ENCODE measurements around the gene DRG2.

The DRG2 gene

DNA sequence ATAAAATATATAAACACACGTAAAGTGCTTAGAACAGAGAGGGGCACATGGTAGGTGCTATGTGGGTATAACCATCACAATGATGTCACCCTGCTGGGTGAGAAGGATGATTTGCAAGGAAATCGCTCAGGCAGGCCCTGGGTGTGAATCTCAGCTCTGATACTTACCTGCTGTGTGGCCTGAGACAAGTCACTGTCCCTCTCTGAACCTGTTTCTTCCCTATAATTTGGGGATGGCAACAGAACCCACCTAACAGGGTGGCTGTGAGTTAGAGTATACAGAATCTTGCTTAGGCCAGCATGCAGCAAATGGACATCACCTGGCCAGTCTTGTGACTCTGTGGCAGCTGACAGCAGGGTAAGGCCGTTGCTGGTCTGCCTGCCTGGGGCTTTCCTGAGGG is 59.2 kb downstream of the DRG2 start:
- Histone ChIP-seq H3K4me1 (ENCODE audit: control insufficient read depth in 1 of 2, insufficient read depth in 1 of 2, low read depth in 1 of 2, low read length in 1 of 2) (no peaks in the 10 kb centered on the region), H3K36me3 (no peaks in the 10 kb centered on the region), H3K27me3 (no peaks in the 10 kb centered on the region), H3K27ac (no peak overlapping the region), H3K4me3 (ENCODE audit: low read depth in 1 of 2, low read length in 1 of 2) (no peak overlapping the region), H3K9me3 (no peaks in the 10 kb centered on the region)
- TF ChIP-seq, protein P1, sequence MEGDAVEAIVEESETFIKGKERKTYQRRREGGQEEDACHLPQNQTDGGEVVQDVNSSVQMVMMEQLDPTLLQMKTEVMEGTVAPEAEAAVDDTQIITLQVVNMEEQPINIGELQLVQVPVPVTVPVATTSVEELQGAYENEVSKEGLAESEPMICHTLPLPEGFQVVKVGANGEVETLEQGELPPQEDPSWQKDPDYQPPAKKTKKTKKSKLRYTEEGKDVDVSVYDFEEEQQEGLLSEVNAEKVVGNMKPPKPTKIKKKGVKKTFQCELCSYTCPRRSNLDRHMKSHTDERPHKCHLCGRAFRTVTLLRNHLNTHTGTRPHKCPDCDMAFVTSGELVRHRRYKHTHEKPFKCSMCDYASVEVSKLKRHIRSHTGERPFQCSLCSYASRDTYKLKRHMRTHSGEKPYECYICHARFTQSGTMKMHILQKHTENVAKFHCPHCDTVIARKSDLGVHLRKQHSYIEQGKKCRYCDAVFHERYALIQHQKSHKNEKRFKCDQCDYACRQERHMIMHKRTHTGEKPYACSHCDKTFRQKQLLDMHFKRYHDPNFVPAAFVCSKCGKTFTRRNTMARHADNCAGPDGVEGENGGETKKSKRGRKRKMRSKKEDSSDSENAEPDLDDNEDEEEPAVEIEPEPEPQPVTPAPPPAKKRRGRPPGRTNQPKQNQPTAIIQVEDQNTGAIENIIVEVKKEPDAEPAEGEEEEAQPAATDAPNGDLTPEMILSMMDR (IDR thresholded peaks at IDR 0.05), result no peak

DNA sequence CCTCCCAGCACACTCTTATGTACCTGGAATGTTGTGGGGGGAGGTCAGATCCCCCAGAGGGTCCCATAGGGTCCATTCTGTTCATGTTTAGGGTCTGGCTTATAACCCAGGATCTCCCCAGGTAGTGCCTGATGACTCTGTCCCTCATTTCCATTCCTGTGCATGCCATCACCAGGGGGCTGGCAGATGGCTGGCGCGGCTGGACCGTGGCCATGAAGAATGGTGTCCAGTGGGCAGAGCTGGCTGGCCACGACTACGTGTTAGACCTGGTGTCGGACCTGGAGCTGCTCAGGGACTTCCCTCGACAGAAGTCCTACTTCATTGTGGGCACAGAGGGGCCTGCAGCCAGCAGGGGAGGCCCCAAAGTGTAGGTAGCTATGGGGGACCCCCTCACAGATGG is 60.8 kb downstream of the DRG2 start:
- Histone ChIP-seq H3K27me3 (no peaks in the 10 kb centered on the region), H3K4me3 (ENCODE audit: low read depth in 1 of 2, low read length in 1 of 2) (no peak overlapping the region), H3K4me1 (ENCODE audit: control insufficient read depth in 1 of 2, insufficient read depth in 1 of 2, low read depth in 1 of 2, low read length in 1 of 2) (peaks cover 5 to 6% of the 10 kb centered on the region in 2 experiments), H3K27ac (no peak overlapping the region), H3K36me3 (no peaks in the 10 kb centered on the region), H3K9me3 (no peaks in the 10 kb centered on the region)
- TF ChIP-seq, protein P1 (IDR thresholded peaks at IDR 0.05), result no peak

DNA sequence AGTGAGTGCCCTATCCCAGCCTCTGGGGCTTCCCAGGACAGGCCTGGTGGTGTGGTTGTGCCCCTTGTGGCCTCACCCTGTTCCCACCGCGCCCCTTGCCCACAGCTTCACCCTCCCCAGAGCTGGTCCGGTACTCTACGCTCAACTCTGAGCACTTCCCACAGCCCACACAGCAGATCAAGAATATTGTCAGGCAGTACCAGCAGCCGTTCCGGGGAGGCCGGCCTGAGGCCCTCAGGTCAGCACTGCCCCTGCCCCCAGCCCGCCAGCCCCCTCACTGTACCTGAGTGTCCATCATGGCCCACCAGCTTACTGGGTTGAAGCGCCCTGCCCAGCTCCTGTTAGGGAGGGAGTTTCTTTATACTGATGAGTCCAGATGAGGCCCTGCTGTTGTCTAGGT is 63.5 kb downstream of the DRG2 start:
- no peak overlapping the region for H3K27ac ChIP-seq
- H3K9me3 ChIP-seq, result no peaks in the 10 kb centered on the region
- H3K4me1 ChIP-seq (ENCODE audit: control insufficient read depth in 1 of 2, insufficient read depth in 1 of 2, low read depth in 1 of 2, low read length in 1 of 2), result peaks cover 5 to 12% of the 10 kb centered on the region in 2 experiments
- H3K36me3 ChIP-seq, result no peaks in the 10 kb centered on the region
- H3K27me3 ChIP-seq, result no peaks in the 10 kb centered on the region
- TF ChIP-seq, protein P1 (IDR thresholded peaks at IDR 0.05), result no peak
- H3K4me3 ChIP-seq (ENCODE audit: low read depth in 1 of 2, low read length in 1 of 2), result no peak overlapping the region

DNA sequence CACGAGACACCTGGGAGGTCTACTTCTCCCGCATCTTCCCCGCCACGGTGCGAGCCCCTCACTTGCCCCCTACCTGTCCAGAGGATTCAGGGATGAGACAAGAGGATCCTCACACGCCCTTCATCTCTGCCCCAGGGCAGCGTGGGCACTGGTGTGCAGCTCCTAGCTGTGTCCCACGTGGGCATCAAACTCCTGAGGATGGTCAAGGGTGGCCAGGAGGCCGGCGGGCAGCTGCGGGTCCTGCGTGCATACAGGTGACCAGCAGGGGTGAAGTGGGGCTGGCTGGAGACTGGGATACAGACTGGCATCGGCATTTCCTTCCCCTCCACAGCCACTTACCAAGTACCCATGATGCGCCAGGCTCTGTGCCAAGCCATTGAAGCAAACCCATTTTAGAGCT is 67.4 kb downstream of the DRG2 start:
- TF ChIP-seq, protein P1 (IDR thresholded peaks at IDR 0.05), result no peak
- no peak overlapping the region for H3K4me3 ChIP-seq (ENCODE audit: low read depth in 1 of 2, low read length in 1 of 2)
- H3K27ac ChIP-seq, result no peak overlapping the region
- no peaks in the 10 kb centered on the region for H3K36me3 ChIP-seq
- H3K4me1 ChIP-seq (ENCODE audit: control insufficient read depth in 1 of 2, insufficient read depth in 1 of 2, low read depth in 1 of 2, low read length in 1 of 2), result peaks cover 17 to 29% of the 10 kb centered on the region in 2 experiments
- no peaks in the 10 kb centered on the region for H3K27me3 ChIP-seq
- no peaks in the 10 kb centered on the region for H3K9me3 ChIP-seq

DNA sequence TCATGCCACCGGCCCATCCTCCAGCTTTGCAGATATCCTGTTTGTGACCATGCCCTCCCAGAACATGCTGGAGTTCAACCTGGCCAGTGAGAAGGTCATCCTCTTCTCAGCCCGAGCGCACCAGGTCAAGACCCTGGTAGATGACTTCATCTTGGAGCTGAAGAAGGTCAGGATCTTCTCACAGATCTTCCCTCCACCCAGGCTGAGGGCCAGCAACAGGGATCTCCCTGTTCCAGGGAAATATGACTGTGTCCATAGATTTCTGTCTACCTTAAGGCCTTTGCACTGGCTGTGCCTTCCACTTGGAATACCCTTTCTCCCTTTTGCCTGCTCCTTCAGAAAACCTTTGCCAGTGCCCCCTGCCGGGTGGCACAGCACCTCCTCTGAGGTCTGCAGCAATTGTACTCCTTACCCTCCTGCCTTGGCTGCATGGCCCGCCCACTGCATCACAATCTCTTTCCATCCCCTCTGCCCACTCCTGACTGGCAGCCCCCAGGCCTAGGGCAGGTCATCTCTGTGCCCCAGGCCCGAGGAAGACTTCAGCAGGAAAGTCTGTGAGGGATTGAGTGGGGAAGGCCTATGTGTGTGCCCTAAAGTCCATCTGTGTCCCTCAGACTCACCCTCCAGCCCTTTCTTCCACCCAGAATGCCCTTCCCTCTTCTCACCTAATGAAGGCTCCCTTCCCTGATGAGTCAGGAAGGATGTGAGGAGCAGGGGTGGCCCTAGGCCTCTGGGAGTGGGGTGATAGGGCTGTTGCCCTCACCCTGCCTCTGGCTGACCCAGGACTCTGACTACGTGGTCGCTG is 68.6 kb downstream of the DRG2 start:
- H3K9me3 ChIP-seq, result no peaks in the 10 kb centered on the region
- TF ChIP-seq, protein P1 (IDR thresholded peaks at IDR 0.05), result no peak

More for the DNA sequence above, 68.6 kb downstream of the DRG2 start:
- peaks cover 17 to 29% of the 10 kb centered on the region in 2 experiments for H3K4me1 ChIP-seq (ENCODE audit: control insufficient read depth in 1 of 2, insufficient read depth in 1 of 2, low read depth in 1 of 2, low read length in 1 of 2)
- H3K27me3 ChIP-seq, result no peaks in the 10 kb centered on the region
- H3K36me3 ChIP-seq, result no peaks in the 10 kb centered on the region
- no peak overlapping the region for H3K4me3 ChIP-seq (ENCODE audit: low read depth in 1 of 2, low read length in 1 of 2)
- H3K27ac ChIP-seq, result peak overlapping the region; percentile 35

Measured in neutrophil (primary cell).